ENCODE results near the gene MRTFA.
A peak's percentile ranks its signal among the peaks of the same experiment; 100 is the strongest.

The MRTFA gene

GRCh38 chr22:40452730-40453487, 183.6 kb downstream of the MRTFA start:
- DNase-seq = no peak

GRCh38 chr22:40451210-40451609, 185.3 kb downstream of the MRTFA start:
- peak in 2 of 5 donors; percentile 4 to 35 for DNase-seq

- DNase-seq = no peak
Observed at GRCh38 chr22:40450616-40451015, 185.9 kb downstream of the MRTFA start.

GRCh38 chr22:40449676-40450035, 186.9 kb downstream of the MRTFA start:
- no peak for DNase-seq

GRCh38 chr22:40446203-40446602, 190.3 kb downstream of the MRTFA start:
- no peak for DNase-seq

GRCh38 chr22:40444178-40444831, 192.2 kb downstream of the MRTFA start:
- no peak for DNase-seq

- no peak for DNase-seq
Observed at GRCh38 chr22:40443732-40444131, 192.8 kb downstream of the MRTFA start.

GRCh38 chr22:40441761-40442390, 194.6 kb downstream of the MRTFA start:
- DNase-seq = no peak

- DNase-seq = peak in 1 of 5 donors; percentile 59
Observed at GRCh38 chr22:40436505-40437431, 199.8 kb downstream of the MRTFA start.

GRCh38 chr22:40434745-40435144, 201.8 kb downstream of the MRTFA start:
- DNase-seq = no peak

GRCh38 chr22:40434106-40434505, 202.4 kb downstream of the MRTFA start:
- no peak for DNase-seq

GRCh38 chr22:40433416-40434090, 203.0 kb downstream of the MRTFA start:
- no peak for DNase-seq

- no peak for DNase-seq
Observed at GRCh38 chr22:40432625-40433024, 203.9 kb downstream of the MRTFA start.

GRCh38 chr22:40432157-40432556, 204.4 kb downstream of the MRTFA start:
- DNase-seq = no peak

GRCh38 chr22:40430991-40431390, 205.5 kb downstream of the MRTFA start:
- DNase-seq = no peak

- no peak for DNase-seq
Observed at GRCh38 chr22:40429481-40429880, 207.0 kb downstream of the MRTFA start.

GRCh38 chr22:40428796-40429195, 207.7 kb downstream of the MRTFA start:
- DNase-seq = no peak

GRCh38 chr22:40426594-40427333, 209.8 kb downstream of the MRTFA start:
- DNase-seq = no peak

- no peak for DNase-seq
Observed at GRCh38 chr22:40425082-40425481, 211.4 kb downstream of the MRTFA start.

GRCh38 chr22:40423882-40424640, 212.5 kb downstream of the MRTFA start:
- no peak for DNase-seq

- no peak for DNase-seq
Observed at GRCh38 chr22:40423310-40423688, 213.2 kb downstream of the MRTFA start.
